PC-9 (cell line): ENCODE measurements around the gene OXCT1. TPM values are rescaled to one million over a fixed set of nuclear protein-coding genes. Genes with fewer than 3 reads are reported as not detected.
A peak's percentile ranks its signal among the peaks of the same experiment; 100 is the strongest.

Experiments used
- BruUV-seq: library from RNA; stranded (reverse); fragments of 400-500 nt; replicated peaks from 2 replicates; lab custom pipeline; 2021; lab: Mats Ljungman, UMichigan
- CTCF ChIA-PET: fragments of 300-600 bp; sonication (Branson Sonifier 250); formaldehyde crosslinking; loops from one replicate; lab custom pipeline; 2022; ENCODE audit warnings: antibody characterized with exemption; lab: Charles Lee
- POLR2A ChIA-PET: fragments of 300-600 bp; sonication (Branson Sonifier 250); formaldehyde crosslinking; loops from one replicate; lab custom pipeline; 2022; ENCODE audit warnings: antibody characterized with exemption; ENCODE audit not compliant: unreplicated experiment; lab: Charles Lee
- DNase-seq, 2 experiments: peaks; one replicate each; pipeline versions ENCODE4 v3.0.0 to v3.0.0-alpha.2; 2015 to 2022; ENCODE audit warnings: mixed read lengths in 1 of 2
- H2AFZ ChIP-seq: fragments of 200-600 bp; sonication (generic); 2 replicates; pipeline ENCODE4 v1.8.1; 2017; ENCODE audit warnings: antibody characterized with exemption
- H3F3A ChIP-seq: fragments of 200-600 bp; sonication (generic); 2 replicates; pipeline ENCODE4 v1.8.1; 2017; ENCODE audit warnings: antibody characterized with exemption, mild to moderate bottlenecking, low read depth; ENCODE audit not compliant: insufficient read depth
- H3K27ac ChIP-seq: fragments of 200-600 bp; sonication (generic); 2 replicates; pipeline ENCODE4 v1.6.1; 2016; ENCODE audit warnings: mixed run types
- H3K27me3 ChIP-seq: fragments of 200-600 bp; sonication (generic); 2 replicates; pipeline ENCODE4 v1.6.1; 2016; ENCODE audit warnings: low read depth, mixed run types; ENCODE audit not compliant: insufficient read depth
- H3K36me3 ChIP-seq: fragments of 200-600 bp; sonication (generic); 2 replicates; pipeline ENCODE4 v1.6.1; 2016; ENCODE audit warnings: low read depth, mixed run types
- H3K4me1 ChIP-seq: fragments of 200-600 bp; sonication (generic); replicated peaks from 2 replicates; pipeline ENCODE4 v1.6.1; 2016; ENCODE audit warnings: mixed run types; ENCODE audit not compliant: insufficient read depth
- H3K4me2 ChIP-seq: fragments of 200-600 bp; sonication (generic); 2 replicates; pipeline ENCODE4 v1.6.1; 2017; ENCODE audit warnings: mixed run types
- H3K4me3 ChIP-seq: fragments of 200-600 bp; sonication (generic); 2 replicates; pipeline ENCODE4 v1.6.1; 2016; ENCODE audit warnings: mixed run types
- H3K79me2 ChIP-seq: fragments of 200-600 bp; sonication (generic); 2 replicates; pipeline ENCODE4 v1.6.1; 2017; ENCODE audit warnings: low read depth, mixed run types
- H3K9me2 ChIP-seq: fragments of 200-600 bp; sonication (generic); 2 replicates; pipeline ENCODE4 v1.8.1; 2017; ENCODE audit warnings: mild to moderate bottlenecking; ENCODE audit not compliant: insufficient read depth
- H3K9me3 ChIP-seq: fragments of 200-600 bp; sonication (generic); 2 replicates; pipeline ENCODE4 v1.8.1; 2016; ENCODE audit warnings: low read depth; ENCODE audit not compliant: insufficient read depth
- H4K20me1 ChIP-seq: fragments of 200-600 bp; sonication (generic); 2 replicates; pipeline ENCODE4 v1.8.1; 2017; ENCODE audit not compliant: insufficient read depth
- CTCF ChIP-seq: fragments of 200-600 bp; sonication (generic); conservative IDR thresholded peaks from 2 replicates; pipeline ENCODE4 v1.6.1; 2017; ENCODE audit warnings: mixed run types, antibody characterized with exemption, mild to moderate bottlenecking, moderate library complexity
- EZH2 ChIP-seq: fragments of 200-600 bp; sonication (generic); IDR thresholded peaks from 2 replicates; pipeline ENCODE4 v1.8.0; 2017; ENCODE audit warnings: antibody characterized with exemption, low read depth
- intact Hi-C: fragments of 100-400 bp; cut with micrococcal nuclease; formaldehyde crosslinking; loops from one replicate; pipeline ENCODE4 v1.10.0; 2022; ENCODE audit not compliant: unreplicated experiment
- total RNA-seq: library from RNA; stranded (reverse); gene quantifications from 2 replicates; pipeline ENCODE4 v1.2.3, GENCODE V29; 2021

Gene OXCT1
- total RNA-seq, 1 experiment from 2014 or later = 29.7 TPM

GRCh38 chr5:41871852-41872251 is 1.6 kb upstream of the OXCT1 start:
- 0 out of 2 replicates have a peak, but pooled peaks cover 4% of the 10 kb centered on the region for H3K4me1 ChIP-seq
- H3K9me3 ChIP-seq = no peaks in the 10 kb centered on the region
- no peak for DNase-seq
- CTCF ChIA-PET = no interaction called here
- BruUV-seq = no TSS peak
- no peaks in the 10 kb centered on the region for H4K20me1 ChIP-seq
- H3K27ac ChIP-seq = no peak overlapping the region
- H3K36me3 ChIP-seq = no peaks in the 10 kb centered on the region
- no peak for TF ChIP-seq CTCF
- TF ChIP-seq EZH2 = no peak
- POLR2A ChIA-PET = no interaction called here
- H3K9me2 ChIP-seq = no peaks in the 10 kb centered on the region; the same call in 1 of the 2 replicates
- intact Hi-C loops = loop anchor here (2.0 to 10.0 kb wide), 2 partner anchors 53 to 1513 kb away; partner anchors contain the start of gene FBXO4
- no peak overlapping the region for H3K4me3 ChIP-seq
- H3K27me3 ChIP-seq = peaks cover 24% of the 10 kb centered on the region
- no peaks in the 10 kb centered on the region for H3F3A ChIP-seq
- no peak overlapping the region for H2AFZ ChIP-seq
- no peaks in the 10 kb centered on the region for H3K79me2 ChIP-seq
- H3K4me2 ChIP-seq = no peak overlapping the region

GRCh38 chr5:41870627-41871048 is 413 bp upstream of the OXCT1 start:
- peak overlapping the region; percentile 85 for H3K4me2 ChIP-seq
- H3K4me3 ChIP-seq = peak overlapping the region; percentile 67; the same call in 1 of the 2 replicates
- peak overlapping the region; percentile 89 for H2AFZ ChIP-seq
- TF ChIP-seq EZH2 = no peak
- TF ChIP-seq CTCF = no peak
- H3K79me2 ChIP-seq = no peaks in the 10 kb centered on the region
- H3K9me3 ChIP-seq = no peaks in the 10 kb centered on the region
- H3K27me3 ChIP-seq = peaks cover 24% of the 10 kb centered on the region
- H3K9me2 ChIP-seq = no peaks in the 10 kb centered on the region
- no peaks in the 10 kb centered on the region for H4K20me1 ChIP-seq
- CTCF ChIA-PET = interaction anchor here (0.6 kb wide), 2 partner anchors 187 to 1028 kb away, joined by 3 read pairs; no protein-coding TSS in a partner anchor
- H3K27ac ChIP-seq = no peak overlapping the region
- no peaks in the 10 kb centered on the region for H3K36me3 ChIP-seq
- 0 out of 2 replicates have a peak, but pooled peaks cover 4% of the 10 kb centered on the region for H3K4me1 ChIP-seq
- H3F3A ChIP-seq = no peaks in the 10 kb centered on the region
- intact Hi-C loops = loop anchor here (1.0 to 10.0 kb wide), 3 partner anchors 34 to 1514 kb away; partner anchors contain the start of genes FBXO4 and RIMOC1
- POLR2A ChIA-PET = interaction anchor here (0.6 kb wide), 2 partner anchors 12 to 64 kb away, joined by 4 read pairs; no protein-coding TSS in a partner anchor
- no peak for DNase-seq
- TSS peak; percentile 22 for BruUV-seq

GRCh38 chr5:41869151-41869723 is 988 bp downstream of the OXCT1 start:
- H3F3A ChIP-seq = no peaks in the 10 kb centered on the region
- H3K4me1 ChIP-seq = 0 out of 2 replicates have a peak, but pooled peaks cover 4% of the 10 kb centered on the region
- no peaks in the 10 kb centered on the region for H3K36me3 ChIP-seq
- no peaks in the 10 kb centered on the region for H3K9me3 ChIP-seq
- no peak overlapping the region for H3K27ac ChIP-seq
- H4K20me1 ChIP-seq = no peaks in the 10 kb centered on the region
- peak overlapping the region; percentile 85 for H3K4me2 ChIP-seq
- H3K27me3 ChIP-seq = peaks cover 24% of the 10 kb centered on the region
- H3K79me2 ChIP-seq = no peaks in the 10 kb centered on the region
- ChIA-PET POLR2A (no interaction called here), CTCF (no interaction called here)
- no peaks in the 10 kb centered on the region for H3K9me2 ChIP-seq
- no TSS peak for BruUV-seq
- no peak overlapping the region for H2AFZ ChIP-seq
- no peak for TF ChIP-seq EZH2
- TF ChIP-seq CTCF = no peak
- no peak for DNase-seq
- intact Hi-C loops = no loop called here
- peak overlapping the region; percentile 67; the same call in 1 of the 2 replicates for H3K4me3 ChIP-seq
